Renal cortex interstitium (tissue), 15 donors: ENCODE data around the gene CAPN11. TPM values are rescaled to one million over a fixed set of nuclear protein-coding genes. Genes with fewer than 3 reads are reported as not detected.

Experiments
- DNase-seq, 11 donors: peaks; one replicate each; pipeline ENCODE4 v3.0.0-alpha.2; 2013; ENCODE audit warnings: low read depth in 9 of 11, low spot score in 4 of 11; ENCODE audit errors: extremely low read depth in 1 of 11
- long read RNA-seq, 16 experiments: transcript quantifications; one replicate each; lab custom pipeline, GENCODE V29; 2026
- polyA plus RNA-seq, 3 donors: library from polyadenylated mRNA; unstranded; fragments of 120-200 nt; gene quantifications; one replicate each; pipeline ENCODE4 v1.2.1, GENCODE V29; 2013; ENCODE audit not compliant: insufficient read length in 3 of 3

Gene CAPN11
- polyA plus RNA-seq, result under 1 TPM in 2 of 3 donors, not detected in 1; 0.14 to 0.20 TPM
- long read RNA-seq, donor 1, result 0 reads
- long read RNA-seq, donor 2, result 0 reads
- long read RNA-seq, donor 3, result 0 reads
- long read RNA-seq, donor 4, result 0 reads
- long read RNA-seq, donor 5, result 0 reads
- long read RNA-seq, donor 6, result 0 reads
- long read RNA-seq, donor 7, result 0 reads
- long read RNA-seq, donor 8, result 0 reads
- long read RNA-seq, donor 9, result 0 reads
- long read RNA-seq, donor 10, result 0 reads
- long read RNA-seq, donor 11, result 0 reads
- long read RNA-seq, donor 12, result 0 reads
- long read RNA-seq, donor 13, result 0 reads
- long read RNA-seq, donor 14, result 0 reads
- long read RNA-seq, donor 15, result 0 reads
- long read RNA-seq, donor 16, result 0 reads

DNA sequence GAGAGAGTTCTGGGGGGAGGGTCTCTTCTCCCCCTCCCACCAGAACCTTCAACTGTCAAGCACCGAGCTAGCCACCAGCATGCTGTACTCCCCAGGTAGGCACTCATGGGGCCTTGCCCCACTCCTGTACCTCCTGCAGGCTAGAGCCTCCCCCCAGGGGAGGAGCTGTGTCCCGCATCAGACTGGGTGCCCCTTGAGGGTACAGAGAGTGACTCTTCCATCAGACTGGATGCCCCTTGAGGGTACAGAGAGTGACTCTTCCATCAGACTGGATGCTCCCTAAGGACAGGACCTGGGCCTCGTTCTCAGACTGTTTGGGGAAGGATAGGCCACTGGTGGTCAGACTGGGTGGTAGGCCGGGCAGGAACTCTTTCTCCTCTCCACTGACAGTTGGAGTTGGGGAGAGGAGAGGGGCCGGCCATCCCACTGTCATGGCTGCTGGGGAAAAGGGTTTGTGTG, at the start of gene CAPN11:
CAPN11 (plus strand) TSS at position 51 of the 459 bp plus-strand sequence; CDS start at position 80, 29 bp downstream.
- DNase-seq, result no peak

DNA sequence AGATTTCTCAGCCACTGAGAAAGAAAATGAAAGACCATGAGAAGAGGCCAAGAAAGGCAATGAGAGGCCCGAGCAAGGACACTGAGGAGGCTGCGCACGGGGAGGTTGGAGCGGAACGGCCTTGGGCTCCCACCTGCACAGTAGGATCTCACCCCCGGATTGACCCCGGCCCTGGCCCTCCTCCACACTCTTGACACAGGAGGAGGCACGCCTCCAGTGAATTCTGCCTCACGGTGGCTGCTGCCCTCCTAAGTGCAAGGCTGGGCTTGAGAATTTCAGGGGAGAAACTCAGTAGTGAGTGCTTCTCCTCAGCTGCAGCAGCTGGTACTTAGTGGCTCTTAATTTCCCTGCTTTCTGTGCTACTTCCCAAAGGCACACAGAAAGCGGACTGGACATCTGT, 49.4 kb upstream of the CAPN11 start:
- no peak for DNase-seq

DNA sequence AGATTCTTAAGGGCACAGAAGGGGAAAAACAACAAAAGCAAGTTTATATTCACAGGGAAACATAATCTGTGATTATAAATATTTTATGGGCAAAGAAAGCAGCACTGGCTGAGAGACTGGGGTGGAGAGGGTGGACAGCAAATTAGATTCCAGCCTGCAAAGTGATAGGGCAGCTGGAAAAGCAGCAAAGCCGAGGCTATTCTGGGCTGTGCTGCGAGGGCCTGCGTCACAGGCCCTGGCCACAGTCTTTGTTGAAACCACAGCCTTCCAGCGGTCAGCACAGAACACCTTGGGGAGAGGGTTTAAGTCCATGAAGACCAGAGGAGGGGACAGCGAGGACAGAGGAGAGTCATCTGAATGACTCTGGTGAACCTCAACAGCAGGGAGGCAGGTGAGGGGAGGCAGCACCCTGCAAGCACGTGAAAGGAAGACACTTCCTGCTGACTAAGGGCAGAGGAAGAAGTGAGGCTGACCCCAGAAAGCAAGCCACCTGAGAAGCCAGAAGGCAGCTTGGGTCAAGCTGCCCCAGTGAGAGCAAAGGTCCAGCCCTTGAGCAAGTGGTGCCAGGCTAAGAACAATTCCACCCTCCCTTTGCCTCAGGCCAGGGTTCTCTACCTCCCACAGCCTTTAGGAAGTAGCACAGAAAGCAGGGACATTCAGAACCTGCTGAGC, 48.5 kb upstream of the CAPN11 start:
- no peak for DNase-seq

DNA sequence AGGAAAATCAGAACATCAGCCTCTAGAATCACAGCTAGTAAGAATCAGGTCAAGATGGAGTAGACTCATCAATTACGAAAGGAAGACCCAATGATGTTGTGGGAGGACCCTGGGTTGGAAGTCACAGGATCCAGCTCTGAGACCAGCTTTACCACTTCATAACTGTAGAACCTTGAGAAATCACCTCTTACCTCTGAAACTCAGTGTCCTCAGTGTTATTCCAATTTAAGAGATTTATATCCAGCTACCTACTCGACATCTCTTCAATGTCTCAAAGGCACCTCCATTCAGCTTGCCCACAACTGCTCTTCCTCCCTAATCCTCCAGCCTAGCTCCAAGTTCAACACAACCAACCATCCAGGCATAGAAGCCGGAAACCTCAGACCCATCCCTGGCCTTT, 47.7 kb upstream of the CAPN11 start:
- no peak for DNase-seq

DNA sequence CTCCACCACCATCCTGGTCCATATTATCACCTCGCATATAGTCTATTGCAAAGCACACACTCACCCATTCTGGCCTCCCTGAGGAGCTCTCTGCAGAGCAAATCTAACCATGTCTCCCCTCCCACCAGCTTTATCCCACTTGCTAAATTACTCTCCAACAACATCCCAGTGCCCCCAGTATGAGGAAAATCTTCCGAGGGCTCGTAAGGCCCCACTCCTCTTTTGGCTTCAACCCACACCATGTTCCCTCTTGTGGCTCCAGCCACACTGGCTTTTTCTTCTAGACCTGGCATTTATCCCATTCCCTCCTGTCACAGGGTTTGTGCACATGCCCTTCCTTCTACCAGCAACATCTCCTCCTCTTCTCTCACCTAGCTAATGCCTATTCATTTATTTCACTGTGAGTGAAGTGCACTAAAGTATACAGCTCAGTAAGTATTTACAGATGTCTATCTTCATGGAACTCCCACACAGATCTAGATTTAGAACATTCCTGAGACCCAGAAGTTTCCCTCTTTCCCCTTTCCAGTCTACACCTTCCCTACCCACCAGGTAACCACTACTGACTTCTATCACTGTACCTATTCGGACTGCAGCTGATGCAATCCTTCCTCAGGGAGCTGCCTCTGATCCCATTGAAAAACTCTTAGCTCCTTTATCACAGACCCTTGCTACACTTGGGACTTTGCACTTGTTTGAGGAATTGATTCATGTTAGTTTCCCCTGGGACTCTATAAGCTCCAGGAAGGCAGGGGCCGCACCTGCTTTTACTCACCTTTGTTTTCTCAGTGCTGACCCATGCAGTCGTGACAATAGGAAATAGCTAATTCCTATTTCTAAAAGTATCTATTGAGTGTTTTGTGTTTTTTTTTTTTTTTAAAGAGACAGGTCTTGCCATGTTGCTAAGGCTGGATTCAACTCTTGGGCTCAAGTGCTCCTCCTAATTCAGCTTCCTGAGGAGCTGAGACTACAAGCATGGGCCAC, 46.9 kb upstream of the CAPN11 start:
- no peak for DNase-seq

DNA sequence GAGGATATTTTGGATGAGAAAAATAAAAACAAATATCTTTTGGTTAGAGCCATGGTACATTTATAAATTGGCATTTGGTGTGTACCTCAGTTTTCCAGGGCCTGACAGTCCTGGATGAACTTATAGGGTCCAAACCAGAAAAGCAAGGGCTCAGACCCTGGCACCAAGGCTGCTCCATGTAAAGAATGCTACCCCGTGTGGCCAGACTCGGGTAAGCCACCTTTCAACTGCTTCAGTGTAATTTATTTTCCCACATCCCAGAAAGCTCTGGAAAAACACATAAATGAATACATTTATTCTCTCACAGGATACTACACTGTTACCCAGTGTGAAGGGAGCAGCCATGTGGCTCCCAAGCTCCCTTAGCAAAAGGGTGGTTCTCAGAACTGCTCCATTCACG, 45.2 kb upstream of the CAPN11 start:
- no peak for DNase-seq

DNA sequence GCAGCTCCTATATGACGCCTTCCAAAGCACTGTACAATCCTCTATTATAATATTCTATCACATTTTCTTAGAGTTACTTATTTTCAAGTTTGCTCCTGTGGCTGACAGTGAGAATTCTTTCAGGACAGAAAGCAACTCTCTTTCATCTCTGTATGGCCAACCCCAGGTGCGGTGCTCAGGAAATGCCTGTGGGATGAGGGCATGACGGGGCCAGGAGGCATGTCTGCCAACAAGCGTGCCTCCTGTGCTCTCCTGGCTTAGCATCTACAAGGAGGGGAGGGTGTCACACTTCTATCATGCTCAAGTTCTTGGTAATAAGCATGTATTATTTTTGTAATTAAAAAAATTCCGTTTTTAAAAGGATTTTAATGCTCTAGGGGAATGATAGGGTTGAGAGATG, 42.8 kb upstream of the CAPN11 start:
- DNase-seq, result no peak

DNA sequence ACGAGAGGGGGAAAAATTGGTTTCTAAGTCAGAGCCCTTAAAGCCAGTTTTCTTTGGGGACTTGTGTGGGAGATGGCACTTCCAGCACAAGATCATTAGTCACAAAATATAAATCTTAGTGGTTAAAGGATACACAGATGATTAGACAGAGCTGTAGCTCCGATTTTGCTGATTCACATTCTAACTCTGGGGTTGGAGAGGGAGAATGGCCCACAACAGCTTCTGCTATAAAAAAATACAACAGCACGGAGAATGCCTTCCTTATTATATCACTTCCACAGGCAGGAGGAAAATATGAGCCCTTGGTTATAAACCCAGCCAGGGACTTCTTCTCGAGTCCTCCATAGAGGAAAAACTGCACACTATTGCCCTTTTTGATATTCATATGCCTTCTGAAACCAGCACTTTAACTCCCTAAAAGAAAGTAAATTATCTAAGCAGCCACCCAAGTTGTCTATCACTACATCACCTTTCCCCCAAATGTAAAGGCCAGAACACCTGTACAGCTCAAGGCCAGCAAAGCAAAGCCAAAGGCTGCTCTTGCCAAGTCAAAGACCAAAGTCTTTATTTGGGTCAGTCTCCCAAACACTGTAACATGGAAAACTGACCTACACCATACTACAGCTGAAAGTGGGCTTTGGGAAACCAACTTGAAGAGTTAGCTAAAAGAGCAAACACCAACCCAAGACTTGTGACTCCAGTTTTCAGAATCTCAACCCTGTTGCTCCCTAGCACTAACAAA, 41.8 kb upstream of the CAPN11 start:
- DNase-seq, result no peak

DNA sequence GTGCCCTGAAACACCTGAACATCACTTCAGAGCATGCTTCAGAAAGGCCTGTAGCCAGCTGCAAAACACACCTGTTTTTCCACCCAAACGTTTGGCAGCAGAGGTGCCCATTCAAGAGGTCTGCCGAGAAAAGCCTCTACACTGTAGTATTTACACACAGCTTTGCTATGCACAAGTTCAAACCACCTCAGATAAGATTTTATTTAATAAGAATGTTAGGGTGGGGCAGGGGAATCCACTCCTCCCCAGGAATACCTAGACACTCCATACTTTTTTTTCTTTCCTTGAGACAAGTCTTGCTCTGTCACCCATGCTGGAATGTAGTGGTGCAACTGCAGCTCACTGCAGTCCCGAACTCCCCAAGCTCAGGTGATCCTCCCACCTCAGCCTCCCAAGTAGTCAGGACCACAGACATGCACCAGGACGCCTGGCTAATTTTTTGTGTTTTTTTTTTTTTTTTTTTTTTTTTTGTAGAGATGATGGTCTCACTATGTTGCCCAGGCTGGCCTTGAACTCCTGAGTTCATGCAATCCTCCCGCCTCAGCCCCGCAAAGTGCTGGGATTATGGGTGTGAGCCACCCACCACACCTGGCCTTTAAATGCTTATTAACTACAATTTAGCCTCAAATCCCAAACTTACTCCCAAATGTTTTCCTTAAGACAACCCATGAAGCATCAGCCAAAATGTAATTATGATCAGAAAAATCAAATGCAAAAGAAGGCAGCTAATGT, 41.1 kb upstream of the CAPN11 start:
- DNase-seq, result no peak

DNA sequence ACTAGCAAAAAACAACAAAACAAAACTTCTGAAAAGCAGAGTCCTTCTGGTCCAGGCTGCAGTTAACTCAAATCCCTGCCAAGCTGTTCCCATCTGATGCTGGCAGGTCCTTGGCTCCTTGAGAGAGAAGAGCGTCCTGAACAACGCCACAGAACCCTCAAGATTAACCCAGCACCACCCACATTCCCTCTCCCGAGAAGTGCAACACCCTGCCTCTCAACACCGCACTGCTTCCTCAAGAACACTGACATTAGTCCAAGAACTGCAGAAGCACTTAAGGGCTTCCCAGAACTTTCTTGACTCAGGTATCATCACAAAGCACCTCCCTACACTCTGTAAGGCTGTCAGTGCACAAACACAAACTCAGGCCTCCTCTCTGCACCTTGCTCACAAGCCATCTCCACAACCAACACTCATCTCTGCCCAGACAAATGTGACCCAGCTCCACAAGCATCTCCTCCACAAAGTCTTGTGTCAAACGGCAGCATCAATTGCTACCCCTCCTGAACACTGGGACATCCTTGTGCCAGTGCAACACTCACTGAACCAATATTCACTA, 38.8 kb upstream of the CAPN11 start:
- no peak for DNase-seq

DNA sequence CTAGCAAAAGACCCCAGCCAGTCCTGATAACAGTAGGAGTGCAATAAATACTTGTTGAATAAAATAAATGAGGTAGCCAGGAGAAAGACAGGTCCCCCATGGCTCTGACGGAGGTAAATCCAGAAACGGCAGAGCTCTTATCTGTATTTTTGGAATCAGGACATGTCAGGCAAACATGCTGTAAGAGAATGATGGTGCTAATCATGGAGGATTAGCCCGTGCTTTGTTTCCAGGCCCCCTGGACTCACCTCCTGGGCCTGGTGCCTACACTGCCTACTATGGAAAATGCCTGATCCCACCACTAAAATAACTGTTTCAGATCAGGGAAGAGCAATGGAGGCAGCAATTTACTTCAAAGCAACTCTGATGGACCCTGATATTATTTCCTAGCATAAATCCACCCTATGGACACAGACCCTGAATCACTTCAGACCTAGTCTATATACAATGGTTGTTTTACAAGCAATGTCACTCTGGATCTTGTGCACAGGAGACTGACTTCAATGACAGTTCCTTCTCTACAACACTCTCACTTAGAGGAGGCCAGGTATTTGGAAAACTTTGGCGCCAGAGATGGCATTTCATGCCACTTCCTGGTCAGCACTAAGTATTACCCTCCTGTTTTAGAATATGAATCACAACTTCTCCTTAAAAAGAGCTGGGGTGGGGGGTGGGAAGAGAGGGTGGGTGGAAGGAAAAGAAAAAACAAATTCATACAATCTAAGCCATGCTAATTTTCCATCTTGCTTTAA, 37.8 kb upstream of the CAPN11 start:
- DNase-seq, result no peak

DNA sequence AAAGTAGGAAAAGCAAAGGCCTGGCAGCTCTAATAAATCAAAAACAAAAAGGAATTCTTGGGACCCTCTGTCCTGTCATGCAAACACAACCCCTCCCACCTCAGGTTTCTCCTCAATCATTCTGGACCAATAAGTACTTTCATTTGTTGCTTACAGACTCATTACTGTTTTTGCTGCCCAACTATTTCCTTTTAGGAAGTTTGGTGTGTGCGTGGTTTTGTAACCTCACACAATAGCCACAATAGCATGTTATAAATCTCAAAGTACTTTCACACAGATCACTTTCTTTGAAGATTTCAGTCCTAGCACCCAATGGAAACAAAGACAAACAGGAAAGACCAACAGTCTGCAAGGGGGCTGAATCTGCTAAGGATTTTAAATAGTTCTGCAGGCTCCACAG, 35.8 kb upstream of the CAPN11 start:
- DNase-seq, result no peak

DNA sequence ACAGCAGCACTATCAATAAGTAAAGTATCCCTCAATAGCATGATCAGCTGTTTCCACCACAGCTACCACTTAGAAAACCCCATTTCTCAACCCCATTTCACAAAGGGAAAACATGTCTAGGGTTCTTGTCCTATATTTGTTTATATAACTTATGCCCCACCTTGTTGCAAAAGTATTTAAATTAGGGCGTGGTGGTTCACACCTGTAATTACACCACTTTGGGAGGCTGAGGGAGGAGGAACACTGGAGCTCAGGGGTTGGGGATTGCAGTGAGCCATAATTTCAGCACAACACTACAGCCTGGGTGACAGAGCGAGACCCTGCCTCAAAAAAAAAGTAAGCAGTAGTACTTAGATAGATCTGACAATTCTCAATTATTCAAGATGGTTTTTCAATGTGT, 35.1 kb upstream of the CAPN11 start:
- DNase-seq, result no peak

DNA sequence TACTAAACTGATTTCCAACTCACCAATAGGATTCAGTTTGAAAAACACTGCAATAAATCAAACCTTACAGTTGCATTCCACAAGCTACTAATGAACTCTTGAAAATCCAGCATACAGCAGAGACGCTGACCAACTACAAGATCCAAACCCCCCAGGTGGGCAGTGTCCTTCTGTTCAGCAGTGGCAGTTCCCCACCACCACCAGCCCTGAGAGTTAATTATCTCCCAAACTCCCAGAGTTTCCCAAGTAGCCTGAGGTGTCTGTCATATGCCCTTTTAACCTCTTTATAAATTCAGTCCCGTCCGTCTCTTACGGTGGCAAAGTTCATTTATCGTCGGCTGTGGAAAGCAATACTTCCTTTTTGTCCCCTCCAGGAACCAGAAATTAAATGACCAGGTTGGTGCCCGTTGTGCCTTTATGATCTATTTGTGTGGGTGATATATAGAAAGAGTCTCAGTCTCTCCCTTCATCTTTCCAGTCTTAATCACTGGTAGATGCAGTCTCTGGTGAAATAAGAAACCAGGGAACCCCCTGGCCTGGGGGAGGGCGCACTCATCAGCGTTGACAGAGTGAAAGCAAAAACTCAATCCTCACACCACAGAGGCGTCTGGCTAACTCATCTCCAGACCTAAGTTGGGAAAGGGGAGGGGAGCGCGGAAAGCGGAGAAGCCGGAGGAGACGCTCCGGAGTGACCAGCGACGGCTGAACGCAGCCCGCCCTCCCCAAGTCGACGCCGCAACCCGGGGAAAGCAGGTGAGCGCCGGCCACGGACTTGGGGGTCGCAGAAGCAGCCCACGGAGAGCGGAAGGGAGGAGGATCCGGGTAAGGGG, 32.1 kb upstream of the CAPN11 start:
- DNase-seq, result peak in 6 of 11 donors; percentile 52 to 64 (median 60)

DNA sequence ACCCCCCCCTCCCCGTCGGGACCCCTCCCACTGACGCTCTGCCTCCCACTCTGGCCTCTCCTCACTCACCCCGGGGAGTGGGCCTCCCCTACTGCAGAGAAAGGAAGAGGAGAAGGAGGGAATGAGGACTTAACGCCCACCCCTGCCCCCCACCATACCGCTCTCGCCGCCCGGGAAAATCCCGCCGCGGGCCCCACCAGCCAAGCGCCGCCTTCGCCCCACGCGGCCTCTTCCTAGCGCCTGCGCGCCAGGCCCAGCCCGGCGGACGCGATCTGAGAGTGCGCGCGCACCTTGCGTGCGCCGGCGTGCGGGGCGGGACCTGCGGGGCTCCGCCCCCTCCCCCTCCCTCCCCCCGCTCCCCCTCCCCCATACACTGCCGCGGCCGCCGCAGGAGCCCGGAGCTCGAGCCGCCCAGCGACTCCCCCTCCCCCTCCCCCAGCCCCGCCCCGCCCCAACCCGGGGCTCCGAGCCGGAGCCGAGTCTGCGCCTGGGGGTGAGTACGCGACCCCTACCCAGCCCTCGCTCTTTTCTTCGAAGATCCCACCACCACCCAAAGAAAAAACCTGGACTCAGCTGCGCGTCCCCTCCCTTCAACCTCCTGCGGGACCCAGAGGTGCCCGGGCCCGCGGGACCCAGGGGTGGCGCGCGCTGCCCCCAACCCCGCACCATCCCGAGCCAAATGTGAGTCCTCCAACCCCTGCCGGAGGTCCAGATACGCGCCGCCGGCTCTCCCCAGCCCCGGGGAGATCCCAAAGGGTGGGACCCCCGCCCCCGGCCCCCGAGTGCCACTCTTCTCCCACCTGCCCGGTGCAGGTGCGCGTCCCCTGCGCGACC, 31.2 kb upstream of the CAPN11 start, which contains the start of the genes MRPL14 and TMEM63B:
MRPL14 (minus strand) TSS at position 267 of the 834 bp plus-strand sequence. CDS start 10,841 bp downstream, outside the sequence.
TMEM63B (plus strand) TSS at position 369 of the 834 bp plus-strand sequence. CDS start 7,031 bp downstream, outside the sequence.
- peak in 8 of 11 donors; percentile 80 to 89 (median 86) for DNase-seq
